OCI-LY1 (cell line): ENCODE results near the gene ST6GALNAC4.

Experiments used
- CTCF ChIP-seq: fragments of 200-600 bp; sonication (generic), shearing (Covaris generic); IDR thresholded peaks from 2 replicates; pipeline ENCODE4 v1.5.1; 2017; ENCODE audit warnings: mild to moderate bottlenecking, antibody characterized with exemption, low read length, moderate library complexity, mixed read lengths
- EZH2 ChIP-seq: fragments of 200-600 bp; sonication (generic), shearing (Covaris generic); IDR thresholded peaks from 2 replicates; pipeline ENCODE4 v1.8.0; 2017; ENCODE audit warnings: borderline replicate concordance, mixed run types, mild to moderate bottlenecking, antibody characterized with exemption, low read length, moderate library complexity, mixed read lengths

GRCh38 chr9:127915801-127916719, 781 bp downstream of the ST6GALNAC4 start:
- TF ChIP-seq CTCF (no peak), EZH2 (no peak)
